ENCODE data around the gene SYT8. TPM values are rescaled to one million over a fixed set of nuclear protein-coding genes. Genes with fewer than 3 reads are reported as not detected.

The SYT8 gene
- total and polyA plus RNA-seq, 2 experiments from 2014 or later: not detected

- no peaks in the 10 kb centered on the region for H3K9me3 Mint-ChIP-seq
- Histone ChIP-seq H3K27me3 (ENCODE audit: insufficient read depth) (no peaks in the 10 kb centered on the region), H3F3A (replicated peaks; ENCODE audit: low read depth) (no peaks in the 10 kb centered on the region), H3K79me2 (replicated peaks; ENCODE audit: insufficient read depth) (no peaks in the 10 kb centered on the region), H3K27ac (ENCODE audit: low read depth) (no peak overlapping the region), H4K20me1 (replicated peaks; ENCODE audit: insufficient read depth) (no peaks in the 10 kb centered on the region), H2AFZ (no peak overlapping the region), H3K4me1 (ENCODE audit: insufficient read depth) (no peaks in the 10 kb centered on the region; the same call in 1 of the 2 replicates), H3K36me3 (ENCODE audit: insufficient read depth) (no peaks in the 10 kb centered on the region), H3K4me2 (no peak overlapping the region), H3K9me2 (ENCODE audit: insufficient read depth) (no peaks in the 10 kb centered on the region), H3K4me3 (no peak overlapping the region)
- H3K27ac Mint-ChIP-seq: no peak overlapping the region
- no peaks in the 10 kb centered on the region for H3K36me3 Mint-ChIP-seq (ENCODE audit: low read depth)
- no peak for ATAC-seq
- no peak for DNase-seq (ENCODE audit: low spot score)
- peaks cover 5% of the 10 kb centered on the region; the same call in 1 of the 3 replicates for H3K4me1 Mint-ChIP-seq
- H3K4me3 Mint-ChIP-seq: no peak overlapping the region
- no peak for TF ChIP-seq ETS1 (IDR thresholded peaks at IDR 0.05)
- TF ChIP-seq POLR2AphosphoS5 (IDR thresholded peaks at IDR 0.05; ENCODE audit: low read depth): no peak
- no peak for TF ChIP-seq ZNF462 (CRISPR knock-in tag; IDR thresholded peaks at IDR 0.05)
- TF ChIP-seq JUNB (IDR thresholded peaks at IDR 0.05; ENCODE audit: unreplicated experiment): no peak
- TF ChIP-seq ZNF331 (CRISPR knock-in tag; IDR thresholded peaks at IDR 0.05; ENCODE audit: low read depth): no peak
- TF ChIP-seq CREB1 (CRISPR knock-in tag; IDR thresholded peaks at IDR 0.05; ENCODE audit: low read depth): no peak
- TF ChIP-seq EZH2phosphoT487 (IDR thresholded peaks at IDR 0.05; ENCODE audit: unreplicated experiment): no peak
- TF ChIP-seq EZH2 (IDR thresholded peaks at IDR 0.05; ENCODE audit: low read depth, unreplicated experiment): no peak
- no peak for TF ChIP-seq ZNF114 (CRISPR knock-in tag; IDR thresholded peaks at IDR 0.05)
- no peak for TF ChIP-seq REST (IDR thresholded peaks at IDR 0.05; ENCODE audit: unreplicated experiment)
- no peak for TF ChIP-seq CTCF (conservative IDR thresholded peaks at IDR 0.05; ENCODE audit: low read depth in 2 of 2)
- TF ChIP-seq NANOG (IDR thresholded peaks at IDR 0.05; ENCODE audit: borderline replicate concordance): no peak
- no peak for TF ChIP-seq STAT1 (IDR thresholded peaks at IDR 0.05; ENCODE audit: unreplicated experiment)
- peaks cover 17% of the 10 kb centered on the region for H3K27me3 Mint-ChIP-seq (ENCODE audit: insufficient read depth, low read depth, poor library complexity)
These were observed 4.2 kb upstream of the SYT8 start for GRCh38 chr11:1830322-1831223.

All from GM23338 (cell line).